Body of pancreas (tissue), 4 donors: Measurements from ENCODE around the gene KLK7.

Source experiments
- CTCF ChIP-seq, 7 experiments: fragments of 450-650 bp in 4 of 7; fragments of 200-600 bp in 3 of 7; sonication (generic) in 3 of 7; IDR thresholded peaks; one replicate each; pipeline ENCODE4 v1.5.1; 2016 to 2019; ENCODE audit warnings: antibody characterized with exemption in 7 of 7
- POLR2A ChIP-seq, 3 donors: fragments of 450-650 bp; IDR thresholded peaks; one replicate each; pipeline ENCODE4 v1.6.1; 2016; ENCODE audit warnings: antibody characterized with exemption in 3 of 3, mild to moderate bottlenecking in 2 of 3

GRCh38 chr19:50928831-50929230 lies 54.9 kb downstream of the KLK7 start:
- TF ChIP-seq CTCF (IDR thresholded peaks at IDR 0.05) (no peak), POLR2A (IDR thresholded peaks at IDR 0.05) (no peak)
